Stomach (tissue), 4 donors: ENCODE measurements around the gene TMED3.

Experiments
- CTCF ChIP-seq, 7 experiments: fragments of 450-650 bp in 4 of 7; fragments of 200-600 bp in 3 of 7; sonication (generic) in 3 of 7; IDR thresholded peaks; one replicate each; pipeline ENCODE4 v1.5.1; 2016 to 2019; ENCODE audit warnings: antibody characterized with exemption in 7 of 7, control low read depth in 2 of 7, mild to moderate bottlenecking in 1 of 7
- EP300 ChIP-seq: sonication (generic); formaldehyde crosslinking; IDR thresholded peaks from one replicate; pipeline ENCODE4 v1.6.1; 2017; ENCODE audit warnings: antibody characterized with exemption
- POLR2A ChIP-seq, 4 donors: fragments of 450-650 bp; IDR thresholded peaks; one replicate each; pipeline ENCODE4 v1.6.1; 2016; ENCODE audit warnings: antibody characterized with exemption in 4 of 4, control low read depth in 2 of 4, mild to moderate bottlenecking in 1 of 4, moderate library complexity in 1 of 4
- POLR2AphosphoS5 ChIP-seq, 3 donors: sonication (generic); formaldehyde crosslinking; IDR thresholded peaks; one replicate each; pipeline ENCODE4 v1.6.1; 2016; ENCODE audit warnings: antibody characterized with exemption in 3 of 3

- no peak for TF ChIP-seq EP300
- no peak for TF ChIP-seq CTCF (IDR thresholded peaks at IDR 0.05)
- no peak for TF ChIP-seq POLR2A (IDR thresholded peaks at IDR 0.05)
- no peak for TF ChIP-seq POLR2AphosphoS5 (IDR thresholded peaks at IDR 0.05)
These were observed 11.4 kb downstream of the TMED3 start for GRCh38 chr15:79322306-79322705.
